Central memory CD8-positive, alpha-beta T cell (primary cell): ENCODE results near the gene KCTD14.
A peak's percentile ranks its signal among the peaks of the same experiment; 100 is the strongest.

Experiments
- ATAC-seq: fragments of 150-1000 bp; cut with Tn5 transposase; replicated peaks from 2 replicates; pipeline ENCODE4 v1.10.0; 2022; ENCODE audit warnings: mild to moderate bottlenecking, moderate FRiP score, moderate number of reproducible peaks; ENCODE audit not compliant: poor library complexity, severe bottlenecking; ENCODE audit errors: extremely low read depth
- DNase-seq, 2 donors: peaks; one replicate each; pipeline ENCODE4 v3.0.0; 2021; ENCODE audit warnings: low spot score in 2 of 2
- H3K27ac Mint-ChIP-seq: one replicate; pipeline ENCODE4 v1.8.0; 2022; ENCODE audit warnings: low read depth, mild to moderate bottlenecking, moderate library complexity, mixed read lengths
- H3K27me3 Mint-ChIP-seq: one replicate; pipeline ENCODE4 v1.8.0; 2022; ENCODE audit warnings: mixed read lengths
- H3K36me3 Mint-ChIP-seq: one replicate; pipeline ENCODE4 v1.8.0; 2022; ENCODE audit warnings: mild to moderate bottlenecking, moderate library complexity, mixed read lengths; ENCODE audit not compliant: insufficient read depth
- H3K4me1 Mint-ChIP-seq: one replicate; pipeline ENCODE4 v1.8.0; 2022; ENCODE audit warnings: mixed read lengths
- H3K4me3 Mint-ChIP-seq: one replicate; pipeline ENCODE4 v1.8.0; 2022; ENCODE audit warnings: mild to moderate bottlenecking, moderate library complexity, mixed read lengths
- H3K9me3 Mint-ChIP-seq: one replicate; pipeline ENCODE4 v1.8.0; 2022; ENCODE audit warnings: mixed read lengths

The KCTD14 gene, protein sequence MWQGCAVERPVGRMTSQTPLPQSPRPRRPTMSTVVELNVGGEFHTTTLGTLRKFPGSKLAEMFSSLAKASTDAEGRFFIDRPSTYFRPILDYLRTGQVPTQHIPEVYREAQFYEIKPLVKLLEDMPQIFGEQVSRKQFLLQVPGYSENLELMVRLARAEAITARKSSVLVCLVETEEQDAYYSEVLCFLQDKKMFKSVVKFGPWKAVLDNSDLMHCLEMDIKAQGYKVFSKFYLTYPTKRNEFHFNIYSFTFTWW

DNA sequence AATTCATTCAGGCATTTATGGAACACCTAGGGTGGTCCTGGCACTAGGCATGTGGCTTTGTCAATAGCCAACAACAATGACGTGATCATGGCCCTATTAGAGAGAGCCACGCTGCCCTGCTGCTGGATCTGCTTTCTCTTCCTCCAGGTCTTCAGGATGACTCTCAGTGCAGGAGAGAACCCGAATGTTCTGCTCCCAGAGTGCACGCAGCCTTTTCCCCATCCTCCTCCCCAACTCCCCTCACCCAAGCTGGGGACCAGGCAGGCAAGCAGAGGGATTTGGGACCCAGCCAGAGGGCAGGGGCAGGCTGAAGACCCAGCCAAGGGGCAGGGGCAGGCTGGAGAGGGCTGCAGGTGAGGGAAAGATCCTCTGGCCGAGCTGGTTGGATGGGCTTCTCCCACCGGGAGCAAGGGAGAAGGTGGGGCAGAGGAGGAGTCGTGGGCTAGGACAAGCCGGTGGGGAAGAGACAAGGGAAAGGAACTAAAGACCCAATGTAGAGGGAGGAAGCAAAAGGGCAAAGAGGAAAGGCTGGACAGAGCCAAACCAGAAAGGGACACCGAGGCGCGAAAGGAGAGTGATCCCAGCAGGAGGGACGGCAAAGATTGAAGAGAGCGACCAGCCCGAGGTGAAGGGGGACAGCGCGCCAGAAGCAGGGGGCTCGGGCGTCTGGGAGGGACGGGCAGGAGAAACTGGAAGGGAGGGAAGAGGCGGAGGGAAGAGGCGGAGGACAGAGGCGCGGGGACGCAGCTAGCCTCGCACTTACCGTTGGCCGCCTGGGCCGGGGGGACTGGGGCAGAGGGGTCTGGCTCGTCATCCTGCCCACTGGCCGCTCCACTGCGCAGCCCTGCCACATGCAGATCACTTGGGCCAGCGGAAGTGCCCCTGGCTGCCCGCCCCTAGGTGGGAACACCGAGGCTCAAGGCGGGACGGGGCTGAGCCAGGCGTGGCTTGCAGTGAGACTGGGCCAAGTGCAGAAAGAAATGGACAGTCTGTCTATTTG lies at the start of gene KCTD14:
Gene KCTD14 (minus strand): TSS at position 880 of the 1,000 bp plus-strand sequence. CDS start 27 bp downstream, at position 853.
- DNase-seq: no peak
- H3K4me3 Mint-ChIP-seq: no peak within 1 kb of the TSS
- H3K27me3 Mint-ChIP-seq: peaks cover 18% of the 10 kb centered on the region
- no peak for ATAC-seq
- H3K9me3 Mint-ChIP-seq: no peaks in the 10 kb centered on the region
- H3K27ac Mint-ChIP-seq: no peak within 1 kb of the TSS
- H3K4me1 Mint-ChIP-seq: no peaks in the 10 kb centered on the region
- peaks cover 2% of the 10 kb centered on the region for H3K36me3 Mint-ChIP-seq

DNA sequence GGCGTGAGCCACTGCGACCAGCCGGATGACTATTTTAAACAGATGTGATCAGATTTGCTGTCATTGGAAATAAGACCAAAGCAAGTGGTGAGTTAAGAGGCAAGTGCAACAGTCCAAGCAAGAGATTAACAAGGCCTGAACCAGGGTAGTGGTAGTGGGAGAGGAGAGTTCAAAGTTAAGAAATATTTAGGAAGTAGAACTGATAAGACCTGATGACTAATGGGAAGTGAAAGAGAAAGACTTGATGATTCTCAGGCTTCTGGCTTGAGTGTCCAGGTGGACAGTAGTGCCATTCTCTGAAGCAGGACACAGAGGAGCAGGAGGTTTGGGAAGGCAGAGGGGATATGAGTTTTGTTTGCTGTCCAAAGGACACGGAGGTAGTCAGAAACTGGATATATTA lies 49.4 kb upstream of the KCTD14 start:
- no peak overlapping the region for H3K4me3 Mint-ChIP-seq
- DNase-seq (no peak), ATAC-seq (no peak)
- no peaks in the 10 kb centered on the region for H3K27me3 Mint-ChIP-seq
- no peaks in the 10 kb centered on the region for H3K9me3 Mint-ChIP-seq
- peaks cover 39% of the 10 kb centered on the region for H3K36me3 Mint-ChIP-seq
- H3K27ac Mint-ChIP-seq: no peak overlapping the region
- H3K4me1 Mint-ChIP-seq: peaks cover 40% of the 10 kb centered on the region

DNA sequence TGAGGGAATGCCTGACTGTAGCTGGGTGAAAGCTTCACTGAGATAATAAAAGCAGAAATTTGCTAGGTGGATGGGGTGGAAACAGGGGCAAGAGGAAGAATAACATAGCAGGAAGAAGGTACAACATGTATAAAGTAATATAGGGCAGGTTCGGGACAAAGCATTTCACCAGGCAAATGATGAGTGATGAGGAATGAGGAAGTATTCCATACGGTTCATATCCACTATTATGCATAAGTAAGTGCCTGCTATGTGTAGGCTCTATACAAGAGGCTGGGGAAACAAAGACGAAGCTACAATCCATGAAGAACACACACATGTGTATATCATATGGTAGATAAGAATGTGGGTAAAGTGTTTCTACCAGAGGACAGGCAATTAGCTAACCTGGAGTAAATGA lies 48.6 kb upstream of the KCTD14 start:
- no peak for ATAC-seq
- H3K27me3 Mint-ChIP-seq: no peaks in the 10 kb centered on the region
- H3K4me3 Mint-ChIP-seq: no peak overlapping the region
- DNase-seq: no peak
- no peaks in the 10 kb centered on the region for H3K9me3 Mint-ChIP-seq
- peaks cover 37% of the 10 kb centered on the region for H3K4me1 Mint-ChIP-seq
- H3K27ac Mint-ChIP-seq: no peak overlapping the region
- H3K36me3 Mint-ChIP-seq: peaks cover 39% of the 10 kb centered on the region

DNA sequence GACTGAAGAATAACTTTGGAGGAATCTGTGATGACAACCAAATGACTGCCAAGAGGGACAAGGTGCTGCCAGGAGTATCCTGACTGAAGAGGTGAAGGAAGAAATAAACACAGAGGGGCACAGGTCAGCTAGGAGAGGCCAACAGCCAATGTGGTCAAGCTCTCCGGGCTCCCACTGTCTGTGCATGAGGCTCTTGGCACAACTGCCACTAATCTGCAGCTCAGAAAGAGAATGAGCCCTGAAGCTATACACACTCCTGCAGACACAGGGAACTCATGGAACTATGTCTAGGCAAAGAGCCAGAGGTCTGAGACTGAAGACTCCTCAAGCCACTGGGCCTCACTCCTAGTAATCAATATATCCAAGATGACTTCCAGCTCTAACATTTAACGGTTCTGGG lies 47.5 kb upstream of the KCTD14 start:
- ATAC-seq (no peak), DNase-seq (no peak)
- no peak overlapping the region for H3K4me3 Mint-ChIP-seq
- H3K27ac Mint-ChIP-seq: no peak overlapping the region
- H3K4me1 Mint-ChIP-seq: peaks cover 28% of the 10 kb centered on the region
- no peaks in the 10 kb centered on the region for H3K27me3 Mint-ChIP-seq
- peaks cover 39% of the 10 kb centered on the region for H3K36me3 Mint-ChIP-seq
- H3K9me3 Mint-ChIP-seq: no peaks in the 10 kb centered on the region

DNA sequence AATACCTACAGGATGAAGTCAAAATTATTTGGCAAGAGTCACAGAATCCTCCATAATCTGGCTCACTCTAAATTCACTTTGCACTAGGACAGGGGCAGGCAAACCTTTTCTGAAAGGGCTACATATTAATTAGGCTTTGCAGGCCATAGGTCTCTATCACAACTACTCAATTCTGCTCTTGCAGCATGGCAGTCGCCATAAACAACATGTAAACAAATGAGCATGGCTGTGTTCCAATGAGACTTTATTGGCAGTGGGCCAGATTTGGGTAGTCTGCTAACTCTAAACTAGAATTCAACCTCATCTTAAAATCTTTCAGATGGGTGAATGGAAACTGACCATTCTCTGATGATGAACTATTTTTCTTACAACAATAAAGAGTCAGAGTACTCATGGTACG lies 46.4 kb upstream of the KCTD14 start:
- Mint-ChIP-seq H3K27me3 (no peaks in the 10 kb centered on the region), H3K36me3 (peaks cover 38% of the 10 kb centered on the region), H3K4me3 (no peak overlapping the region), H3K27ac (no peak overlapping the region), H3K4me1 (peaks cover 20% of the 10 kb centered on the region), H3K9me3 (no peaks in the 10 kb centered on the region)
- ATAC-seq (no peak), DNase-seq (no peak)

DNA sequence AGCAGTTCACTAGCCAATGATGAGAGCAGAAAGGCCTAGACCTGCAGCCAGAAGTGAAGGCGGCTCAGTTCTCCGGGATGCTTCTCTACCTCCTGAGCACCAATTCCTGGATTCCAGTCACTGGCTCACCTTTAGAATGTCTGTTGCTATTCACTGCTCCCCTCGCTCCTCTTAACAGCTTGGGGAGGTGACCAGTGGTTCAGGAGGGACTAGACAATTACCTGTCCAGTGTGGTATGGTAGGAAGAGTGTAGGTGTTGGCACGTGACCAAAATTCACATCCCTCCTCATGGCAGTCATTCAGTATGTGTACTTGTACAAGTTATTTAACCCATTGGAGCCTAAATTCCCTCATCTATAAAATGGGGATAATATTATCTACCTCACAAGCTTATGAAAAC lies 44.6 kb upstream of the KCTD14 start:
- no peaks in the 10 kb centered on the region for H3K27me3 Mint-ChIP-seq
- H3K4me1 Mint-ChIP-seq: peaks cover 13% of the 10 kb centered on the region
- ATAC-seq (no peak), DNase-seq (no peak)
- H3K9me3 Mint-ChIP-seq: no peaks in the 10 kb centered on the region
- no peak overlapping the region for H3K4me3 Mint-ChIP-seq
- no peak overlapping the region for H3K27ac Mint-ChIP-seq
- peaks cover 33% of the 10 kb centered on the region for H3K36me3 Mint-ChIP-seq

DNA sequence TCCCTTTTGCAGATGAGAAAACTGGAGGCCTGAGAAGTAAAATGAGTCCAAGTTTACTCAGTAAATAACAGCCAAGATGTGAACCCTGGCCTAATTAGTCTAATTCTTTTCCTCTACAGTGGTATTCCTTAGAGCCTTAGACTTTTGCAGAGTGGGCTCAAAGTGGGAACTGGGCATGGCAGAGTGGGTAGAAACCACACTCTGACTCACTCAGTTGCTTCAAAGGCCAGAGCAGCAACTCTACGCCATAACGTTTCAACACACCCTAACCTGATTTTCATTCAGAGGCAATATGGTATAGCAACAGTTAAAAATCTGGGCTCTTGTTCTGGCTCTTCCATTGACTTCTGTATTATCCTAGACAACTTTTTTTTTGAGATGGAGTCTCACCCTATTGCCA lies 43.4 kb upstream of the KCTD14 start:
- Mint-ChIP-seq H3K36me3 (peaks cover 29% of the 10 kb centered on the region), H3K4me3 (no peak overlapping the region), H3K27ac (no peak overlapping the region), H3K9me3 (no peaks in the 10 kb centered on the region), H3K4me1 (peaks cover 9% of the 10 kb centered on the region), H3K27me3 (no peaks in the 10 kb centered on the region)
- DNase-seq (no peak), ATAC-seq (no peak)

DNA sequence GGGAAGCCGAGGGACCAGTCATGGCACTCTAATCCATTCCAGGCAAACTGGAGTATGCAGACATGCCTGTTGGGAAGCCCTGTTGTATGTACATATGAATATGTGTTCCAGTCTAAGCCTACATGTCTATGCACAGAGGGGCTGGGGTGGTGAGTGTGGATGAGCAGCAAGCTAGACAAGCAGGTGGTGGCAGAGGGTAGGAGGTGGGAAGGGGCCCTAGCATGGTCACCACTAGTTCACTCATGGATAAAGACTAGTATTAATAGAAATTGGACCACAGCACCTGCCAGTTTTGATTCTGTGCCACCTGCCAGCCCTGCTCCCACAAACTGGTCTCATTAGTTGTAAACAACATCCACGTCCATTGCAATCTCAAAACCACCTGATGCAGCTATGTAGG lies 42.1 kb upstream of the KCTD14 start:
- no peak overlapping the region for H3K4me3 Mint-ChIP-seq
- ATAC-seq (no peak), DNase-seq (no peak)
- H3K36me3 Mint-ChIP-seq: peaks cover 19% of the 10 kb centered on the region
- no peaks in the 10 kb centered on the region for H3K27me3 Mint-ChIP-seq
- no peak overlapping the region for H3K27ac Mint-ChIP-seq
- peaks cover 8% of the 10 kb centered on the region for H3K4me1 Mint-ChIP-seq
- H3K9me3 Mint-ChIP-seq: no peaks in the 10 kb centered on the region

DNA sequence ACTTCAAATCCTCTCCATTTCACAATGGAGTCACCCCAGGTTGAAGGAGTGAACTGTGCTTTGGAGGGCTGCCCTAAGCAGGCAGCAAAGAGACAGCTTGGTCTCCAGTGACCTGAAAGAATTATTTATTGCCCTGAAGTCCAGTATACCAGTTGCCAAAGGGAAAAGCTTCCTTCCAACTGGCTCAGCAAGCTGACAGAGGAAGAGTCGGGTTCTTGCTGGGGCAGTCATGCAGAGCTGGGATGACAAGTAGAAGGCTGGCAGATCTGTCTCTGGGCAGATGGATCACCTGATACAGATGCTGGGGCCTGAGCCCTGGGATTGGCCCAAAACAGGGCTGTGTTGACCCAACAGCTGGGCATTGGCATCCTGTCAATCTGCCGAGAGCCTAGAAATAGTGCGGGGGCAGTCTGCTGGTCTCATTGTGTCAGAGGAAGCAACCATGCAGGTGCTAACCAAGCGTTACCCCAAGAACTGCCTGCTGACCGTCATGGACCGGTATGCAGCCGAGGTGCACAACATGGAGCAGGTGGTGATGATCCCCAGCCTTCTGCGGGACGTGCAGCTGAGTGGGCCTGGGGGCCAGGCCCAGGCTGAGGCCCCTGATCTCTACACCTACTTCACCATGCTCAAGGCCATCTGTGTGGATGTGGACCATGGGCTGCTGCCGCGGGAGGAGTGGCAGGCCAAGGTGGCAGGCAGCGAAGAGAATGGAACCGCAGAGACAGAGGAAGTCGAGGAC lies 40.5 kb upstream of the KCTD14 start, which contains the start of gene THRSP:
Gene THRSP (plus strand): TSS at position 422 of the 742 bp plus-strand sequence. CDS start 21 bp downstream, at position 443.
- H3K27ac Mint-ChIP-seq: no peak within 1 kb of the TSS
- H3K4me3 Mint-ChIP-seq: no peak within 1 kb of the TSS
- H3K36me3 Mint-ChIP-seq: peaks cover 7% of the 10 kb centered on the region
- H3K27me3 Mint-ChIP-seq: no peaks in the 10 kb centered on the region
- DNase-seq: no peak
- no peak for ATAC-seq
- H3K4me1 Mint-ChIP-seq: peaks cover 8% of the 10 kb centered on the region
- H3K9me3 Mint-ChIP-seq: no peaks in the 10 kb centered on the region

DNA sequence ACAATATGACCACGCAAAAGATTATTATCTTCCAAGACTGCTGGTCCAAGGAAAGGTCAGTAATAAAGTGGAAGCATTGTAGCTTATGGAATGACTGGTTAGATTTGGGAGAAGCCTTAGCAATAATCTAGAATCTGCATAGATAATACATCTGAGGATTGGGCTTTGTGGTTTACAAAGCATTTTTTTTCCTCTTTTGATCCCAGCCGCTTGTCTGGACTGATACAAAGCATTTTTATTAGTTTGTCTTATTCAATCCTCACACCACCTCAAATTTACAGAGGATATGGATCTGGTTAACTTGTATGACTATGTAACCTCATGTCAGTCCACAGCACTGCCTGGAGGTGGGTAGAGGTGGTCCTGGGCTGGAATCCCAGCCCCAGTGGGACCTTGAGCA lies 39.6 kb upstream of the KCTD14 start:
- Mint-ChIP-seq H3K27me3 (no peaks in the 10 kb centered on the region), H3K4me3 (no peak overlapping the region), H3K36me3 (peaks cover 2% of the 10 kb centered on the region), H3K9me3 (no peaks in the 10 kb centered on the region), H3K4me1 (peaks cover 3% of the 10 kb centered on the region), H3K27ac (peak overlapping the region; percentile 57)
- no peak for DNase-seq
- no peak for ATAC-seq

DNA sequence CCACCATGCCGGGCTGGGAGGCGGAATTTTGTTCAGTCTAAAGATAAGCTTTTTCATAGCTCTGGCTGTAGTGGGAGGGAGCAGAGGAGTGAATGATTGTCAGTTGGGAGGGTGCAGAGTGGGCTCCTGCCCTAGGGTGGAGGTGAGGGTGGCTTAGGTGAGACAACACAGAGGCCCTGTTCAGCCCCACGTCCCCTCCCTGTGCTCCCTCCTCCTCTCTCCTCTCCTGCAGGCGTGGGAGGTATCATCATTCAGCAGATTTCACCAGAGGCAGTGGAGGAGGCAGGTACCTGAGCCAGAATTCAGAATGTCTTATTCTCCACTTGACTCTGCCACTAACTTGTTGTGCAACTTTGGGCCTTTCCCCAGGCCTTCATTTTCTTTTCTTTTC lies 38.8 kb upstream of the KCTD14 start:
- Mint-ChIP-seq H3K36me3 (no peaks in the 10 kb centered on the region), H3K9me3 (no peaks in the 10 kb centered on the region), H3K27ac (peak overlapping the region; percentile 57), H3K4me3 (no peak overlapping the region), H3K4me1 (no peaks in the 10 kb centered on the region), H3K27me3 (no peaks in the 10 kb centered on the region)
- DNase-seq (no peak), ATAC-seq (no peak)

DNA sequence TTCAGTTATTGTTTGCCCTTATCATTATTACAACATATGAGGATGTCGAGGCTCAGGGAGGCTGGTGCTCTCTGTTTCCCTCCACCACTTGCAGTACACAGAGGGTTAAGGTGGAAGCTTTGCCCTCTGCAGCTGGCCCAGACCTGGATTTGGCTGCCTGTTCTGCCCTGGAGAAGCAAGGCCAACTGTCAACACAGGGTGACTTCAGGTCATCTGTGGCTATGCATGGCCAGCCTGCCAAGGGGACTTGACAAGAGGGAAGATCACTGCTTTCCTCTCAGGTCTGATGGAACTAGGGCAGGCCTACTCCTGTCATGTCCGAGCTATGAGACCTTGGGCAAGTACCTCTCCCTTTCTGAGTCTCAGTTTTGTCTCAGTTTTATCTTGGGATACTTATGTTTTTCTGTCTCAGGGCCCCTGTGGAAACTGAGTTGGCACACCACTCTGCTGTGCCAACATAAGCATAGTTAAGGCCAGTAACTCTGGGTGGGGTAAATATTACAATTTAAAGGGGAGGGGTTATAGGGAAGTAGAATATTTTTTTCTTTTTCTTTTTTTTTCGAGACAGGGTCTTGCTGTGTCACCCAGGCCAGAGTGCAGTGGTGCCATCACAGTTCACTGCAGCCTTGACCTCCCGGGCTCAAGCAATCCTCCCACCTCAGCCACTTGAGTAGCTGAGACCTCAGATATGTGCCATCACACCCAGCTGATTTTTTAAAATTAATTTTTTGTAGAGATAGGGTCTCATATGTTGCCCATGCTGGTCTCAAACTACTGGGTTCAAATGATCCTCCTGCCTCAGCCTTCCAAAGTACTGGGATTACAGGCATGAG lies 38.2 kb upstream of the KCTD14 start:
- no peaks in the 10 kb centered on the region for H3K9me3 Mint-ChIP-seq
- ATAC-seq (no peak), DNase-seq (no peak)
- H3K36me3 Mint-ChIP-seq: no peaks in the 10 kb centered on the region
- no peaks in the 10 kb centered on the region for H3K4me1 Mint-ChIP-seq
- no peaks in the 10 kb centered on the region for H3K27me3 Mint-ChIP-seq
- H3K27ac Mint-ChIP-seq: no peak overlapping the region
- no peak overlapping the region for H3K4me3 Mint-ChIP-seq
